BE2C (cell line): Measurements from ENCODE around the gene TNPO1. TPM values are rescaled to one million over a fixed set of nuclear protein-coding genes. Genes with fewer than 3 reads are reported as not detected.

Experiments
- DNase-seq: peaks from one replicate; pipeline ENCODE4 v3.0.0-alpha.2; 2020
- H3K27me3 ChIP-seq: fragments of 250-450 bp; sonication (Bioruptor Pico); 2 replicates; pipeline ENCODE4 v1.5.1; 2020; ENCODE audit warnings: mild to moderate bottlenecking
- H3K36me3 ChIP-seq: fragments of 250-450 bp; sonication (Bioruptor Pico); 2 replicates; pipeline ENCODE4 v1.5.1; 2020; ENCODE audit warnings: mild to moderate bottlenecking
- H3K4me1 ChIP-seq: fragments of 250-450 bp; sonication (Bioruptor Pico); 2 replicates; pipeline ENCODE4 v1.5.1; 2020
- H3K4me3 ChIP-seq: 2 replicates; pipeline ENCODE4 v1.5.1; 2011; ENCODE audit warnings: low read depth, low read length
- H3K9me3 ChIP-seq: fragments of 250-450 bp; sonication (Bioruptor Pico); 2 replicates; pipeline ENCODE4 v1.5.1; 2020
- polyA plus RNA-seq: library from polyadenylated mRNA; unstranded; fragments of >200 nt; gene quantifications from one replicate; pipeline ENCODE4 v1.2.1, GENCODE V29; 2012; ENCODE audit warnings: low read depth, missing spikeins; ENCODE audit not compliant: insufficient read length, insufficient read depth
- TF ChIP-seq, protein P1 (sequence below): IDR thresholded peaks from 2 replicates; pipeline ENCODE4 v1.5.1; 2012; ENCODE audit warnings: mild to moderate bottlenecking, low read depth, low read length

The TNPO1 gene
- 47.9 TPM for polyA plus RNA-seq

GRCh38 chr5:72816284-72817075 lies at the start of gene TNPO1:
Gene TNPO1, plus strand, starts transcription at chr5:72816661. Its CDS starts 77 bp downstream, at chr5:72816738.
- no peaks in the 10 kb centered on the region for H3K27me3 ChIP-seq
- 0 out of 2 replicates have a peak, but pooled peaks cover 2% of the 10 kb centered on the region for H3K4me1 ChIP-seq
- no peaks in the 10 kb centered on the region for H3K9me3 ChIP-seq
- no peaks in the 10 kb centered on the region for H3K36me3 ChIP-seq
- TF ChIP-seq, protein P1, sequence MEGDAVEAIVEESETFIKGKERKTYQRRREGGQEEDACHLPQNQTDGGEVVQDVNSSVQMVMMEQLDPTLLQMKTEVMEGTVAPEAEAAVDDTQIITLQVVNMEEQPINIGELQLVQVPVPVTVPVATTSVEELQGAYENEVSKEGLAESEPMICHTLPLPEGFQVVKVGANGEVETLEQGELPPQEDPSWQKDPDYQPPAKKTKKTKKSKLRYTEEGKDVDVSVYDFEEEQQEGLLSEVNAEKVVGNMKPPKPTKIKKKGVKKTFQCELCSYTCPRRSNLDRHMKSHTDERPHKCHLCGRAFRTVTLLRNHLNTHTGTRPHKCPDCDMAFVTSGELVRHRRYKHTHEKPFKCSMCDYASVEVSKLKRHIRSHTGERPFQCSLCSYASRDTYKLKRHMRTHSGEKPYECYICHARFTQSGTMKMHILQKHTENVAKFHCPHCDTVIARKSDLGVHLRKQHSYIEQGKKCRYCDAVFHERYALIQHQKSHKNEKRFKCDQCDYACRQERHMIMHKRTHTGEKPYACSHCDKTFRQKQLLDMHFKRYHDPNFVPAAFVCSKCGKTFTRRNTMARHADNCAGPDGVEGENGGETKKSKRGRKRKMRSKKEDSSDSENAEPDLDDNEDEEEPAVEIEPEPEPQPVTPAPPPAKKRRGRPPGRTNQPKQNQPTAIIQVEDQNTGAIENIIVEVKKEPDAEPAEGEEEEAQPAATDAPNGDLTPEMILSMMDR: no peak
- H3K4me3 ChIP-seq: peak within 1 kb of the TSS; percentile 82
- peak; percentile 96 for DNase-seq

DNA sequence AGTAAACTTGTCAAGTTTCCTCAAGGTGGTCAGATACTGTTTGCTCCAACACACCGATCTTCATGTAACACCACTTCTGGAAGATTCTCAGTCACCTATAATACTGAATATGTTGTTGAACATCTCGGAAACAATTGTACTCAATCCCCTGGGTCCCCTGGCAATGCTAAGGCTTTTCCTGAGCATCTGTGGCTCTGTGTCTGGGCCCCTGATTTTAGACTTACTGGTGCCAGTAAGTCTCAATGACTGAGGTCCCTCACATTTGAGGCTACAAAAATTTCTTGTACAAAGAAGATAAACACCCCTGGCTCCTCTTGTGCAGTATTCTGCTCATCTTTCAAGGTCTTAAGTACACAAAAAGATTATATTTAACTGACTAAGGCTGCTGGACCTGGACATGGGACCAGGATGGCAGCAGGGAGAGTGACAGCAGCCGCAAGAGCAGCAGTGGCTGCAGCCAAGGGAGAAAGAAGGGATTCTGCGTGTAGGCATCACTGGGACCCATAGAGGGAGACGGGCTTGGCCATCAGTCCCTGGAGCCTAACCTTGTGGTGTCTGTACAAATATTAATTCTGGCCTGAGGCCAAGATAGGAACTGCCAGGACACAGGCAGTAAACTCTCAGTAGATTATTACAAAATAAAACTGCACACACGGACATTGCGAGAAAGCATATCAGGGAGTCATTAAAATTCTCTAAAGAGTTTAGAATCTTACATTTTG lies 49.0 kb upstream of the TNPO1 start:
- peak overlapping the region; percentile 33 for H3K4me3 ChIP-seq
- peak; percentile 87 for DNase-seq
- H3K4me1 ChIP-seq: peaks cover 18% of the 10 kb centered on the region
- TF ChIP-seq, protein P1: peak; percentile 61
- no peaks in the 10 kb centered on the region for H3K36me3 ChIP-seq
- H3K27me3 ChIP-seq: no peaks in the 10 kb centered on the region
- no peaks in the 10 kb centered on the region for H3K9me3 ChIP-seq

DNA sequence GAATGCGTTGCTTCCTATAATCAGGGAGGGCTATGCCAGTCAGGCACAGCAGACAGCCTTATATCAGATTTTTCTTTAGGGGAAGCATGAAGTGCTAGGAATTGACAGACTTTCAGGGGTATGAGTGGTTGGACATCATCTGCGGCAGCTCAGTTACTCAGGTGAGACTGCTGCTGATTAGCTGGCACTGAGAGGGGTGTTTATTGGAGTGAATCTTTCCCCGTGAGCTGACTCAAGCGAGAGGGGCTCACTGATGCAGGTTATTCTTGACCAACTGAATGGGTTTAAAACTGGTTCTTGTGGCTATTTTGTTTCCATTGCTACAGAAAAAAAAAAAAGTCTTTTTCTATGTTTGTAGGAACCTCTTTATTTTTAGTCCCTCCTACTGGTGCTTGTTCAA lies 46.2 kb upstream of the TNPO1 start:
- TF ChIP-seq, protein P1: no peak
- no peaks in the 10 kb centered on the region for H3K9me3 ChIP-seq

GRCh38 chr5:72776684-72777083 lies 39.8 kb upstream of the TNPO1 start:
- Histone ChIP-seq H3K4me3 (no peak overlapping the region), H3K9me3 (no peaks in the 10 kb centered on the region; the same call in 1 of the 2 replicates), H3K4me1 (peaks cover 8% of the 10 kb centered on the region), H3K36me3 (no peaks in the 10 kb centered on the region), H3K27me3 (no peaks in the 10 kb centered on the region)
- no peak for DNase-seq
- TF ChIP-seq, protein P1: no peak

More for the DNA sequence above, 46.2 kb upstream of the TNPO1 start:
- no peak overlapping the region for H3K4me3 ChIP-seq
- no peaks in the 10 kb centered on the region for H3K27me3 ChIP-seq
- H3K36me3 ChIP-seq: no peaks in the 10 kb centered on the region
- DNase-seq: no peak
- peaks cover 20% of the 10 kb centered on the region for H3K4me1 ChIP-seq

DNA sequence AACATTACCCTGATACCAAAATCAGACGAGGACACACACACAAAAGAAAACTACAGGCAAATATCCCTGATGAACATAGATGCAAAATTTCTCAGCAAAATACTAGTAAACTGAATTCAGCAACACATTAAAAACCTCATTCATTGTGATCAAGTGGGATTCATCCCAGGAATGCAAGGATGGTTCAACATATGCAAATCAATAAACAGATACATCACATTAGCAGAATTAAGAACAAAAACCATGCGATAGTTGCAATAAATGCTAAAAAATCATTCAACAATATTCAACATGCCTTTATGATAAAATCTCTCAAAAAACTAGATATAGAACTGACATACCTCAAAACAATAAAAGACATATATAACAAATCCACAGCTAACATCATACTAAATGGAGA lies 36.9 kb upstream of the TNPO1 start:
- H3K36me3 ChIP-seq: no peaks in the 10 kb centered on the region
- H3K4me1 ChIP-seq: no peaks in the 10 kb centered on the region
- no peaks in the 10 kb centered on the region for H3K27me3 ChIP-seq
- TF ChIP-seq, protein P1: no peak
- DNase-seq: no peak
- H3K4me3 ChIP-seq: no peak overlapping the region
- no peaks in the 10 kb centered on the region; the same call in 1 of the 2 replicates for H3K9me3 ChIP-seq

- DNase-seq: no peak
- TF ChIP-seq, protein P1: no peak
- Histone ChIP-seq H3K27me3 (no peaks in the 10 kb centered on the region), H3K4me3 (no peak overlapping the region), H3K4me1 (peaks cover 3% of the 10 kb centered on the region; the same call in 1 of the 2 replicates), H3K9me3 (no peaks in the 10 kb centered on the region), H3K36me3 (no peaks in the 10 kb centered on the region)
Measured at GRCh38 chr5:72783354-72783753, 33.1 kb upstream of the TNPO1 start.
